RPMI7951 (cell line): ENCODE measurements around the gene IQGAP2. TPM values are rescaled to one million over a fixed set of nuclear protein-coding genes. Genes with fewer than 3 reads are reported as not detected.
"Not testable (repeated sequence)": the region's sequence is repeated elsewhere in the genome, so short reads cannot be mapped to it uniquely, and the experiment has no call there.

Experiments used
- DNase-seq: peaks from one replicate; pipeline ENCODE4 v3.0.0-alpha.2; 2012; ENCODE audit warnings: low read depth
- total RNA-seq: library from RNA; depleted of rRNA; stranded (reverse); fragments of >200 nt; shearing (Covaris generic); gene quantifications from 2 replicates; pipeline ENCODE4 v1.2.3, GENCODE V29; 2014

Gene IQGAP2
- total RNA-seq, 1 experiment from 2014 or later = 0.24 TPM

GRCh38 chr5:76542241-76542640 lies 139.2 kb downstream of the IQGAP2 start:
- no peak for DNase-seq

GRCh38 chr5:76542887-76543690 lies 140.0 kb downstream of the IQGAP2 start:
- no peak for DNase-seq

- peak; percentile 3 for DNase-seq
Observed at GRCh38 chr5:76544268-76544926, 141.3 kb downstream of the IQGAP2 start.

- no peak for DNase-seq
Observed at GRCh38 chr5:76545184-76545583, 142.1 kb downstream of the IQGAP2 start.

- DNase-seq = no peak
Observed at GRCh38 chr5:76546497-76547102, 143.5 kb downstream of the IQGAP2 start.

- DNase-seq = no peak
Observed at GRCh38 chr5:76547242-76547890, 144.3 kb downstream of the IQGAP2 start.

- DNase-seq = no peak
Observed at GRCh38 chr5:76547891-76548524, 144.9 kb downstream of the IQGAP2 start.

GRCh38 chr5:76548525-76549229 lies 145.6 kb downstream of the IQGAP2 start:
- no peak for DNase-seq

- not testable (repeated sequence) for DNase-seq
Observed at GRCh38 chr5:76550881-76551280, 147.8 kb downstream of the IQGAP2 start.

GRCh38 chr5:76552546-76552945 lies 149.5 kb downstream of the IQGAP2 start:
- DNase-seq = no peak

- DNase-seq = no peak
Observed at GRCh38 chr5:76553251-76553650, 150.2 kb downstream of the IQGAP2 start.

GRCh38 chr5:76555114-76555513 lies 152.0 kb downstream of the IQGAP2 start:
- no peak for DNase-seq

- DNase-seq = no peak
Observed at GRCh38 chr5:76555717-76556116, 152.6 kb downstream of the IQGAP2 start.

- DNase-seq = no peak
Observed at GRCh38 chr5:76556511-76557221, 153.6 kb downstream of the IQGAP2 start.

GRCh38 chr5:76560952-76561891 lies 158.1 kb downstream of the IQGAP2 start:
- DNase-seq = no peak

GRCh38 chr5:76561959-76562358 lies 158.9 kb downstream of the IQGAP2 start:
- no peak for DNase-seq

- DNase-seq = no peak
Observed at GRCh38 chr5:76565009-76565408, 161.9 kb downstream of the IQGAP2 start.

GRCh38 chr5:76570153-76570552 lies 167.1 kb downstream of the IQGAP2 start:
- DNase-seq = no peak

- no peak for DNase-seq
Observed at GRCh38 chr5:76571559-76571958, 168.5 kb downstream of the IQGAP2 start.
